Activated CD4-positive, alpha-beta T cell treated with anti-CD3 and anti-CD28 coated beads for 48 hours (primary cell): Measurements from ENCODE around the gene GUCY1A1.

Experiments
- DNase-seq: peaks from one replicate; pipeline ENCODE4 v3.0.0-alpha.2; 2020

Gene GUCY1A1

DNA sequence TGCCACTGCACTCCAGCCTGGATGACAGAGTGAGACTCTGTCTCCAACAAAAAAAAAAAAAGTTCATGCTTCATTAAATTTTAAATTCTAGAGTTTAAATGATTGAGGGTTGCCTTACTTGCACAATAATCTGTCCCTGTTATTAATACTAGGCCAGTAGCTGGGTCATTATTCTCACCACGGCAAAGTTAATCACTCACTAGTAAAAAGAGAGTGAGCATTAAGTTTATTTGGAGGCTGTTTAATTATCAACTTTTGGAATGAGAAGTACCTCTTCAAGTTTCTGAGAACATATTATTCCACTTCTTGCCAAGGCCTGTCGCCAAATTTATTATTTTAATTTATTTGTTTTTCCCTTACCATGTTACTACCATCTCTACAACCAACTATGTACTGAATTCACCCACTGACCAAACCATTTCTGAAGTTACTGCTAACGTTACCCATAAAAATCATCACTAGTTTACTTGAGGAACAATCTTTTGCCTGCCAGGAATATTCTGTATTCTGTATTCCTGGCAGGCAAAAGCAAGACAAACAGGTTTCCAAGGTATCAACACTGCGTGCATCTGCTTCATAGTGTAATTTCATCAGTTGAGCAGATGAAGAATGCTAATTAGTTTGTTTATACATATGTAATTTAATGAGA is 26.5 kb downstream of the GUCY1A1 start:
- DNase-seq: no peak

GRCh38 chr4:155694100-155694785 is 27.6 kb downstream of the GUCY1A1 start:
- DNase-seq: no peak

- DNase-seq: no peak
Observed at GRCh38 chr4:155696226-155696625, 29.6 kb downstream of the GUCY1A1 start.

GRCh38 chr4:155696726-155697125 is 30.1 kb downstream of the GUCY1A1 start:
- no peak for DNase-seq

DNA sequence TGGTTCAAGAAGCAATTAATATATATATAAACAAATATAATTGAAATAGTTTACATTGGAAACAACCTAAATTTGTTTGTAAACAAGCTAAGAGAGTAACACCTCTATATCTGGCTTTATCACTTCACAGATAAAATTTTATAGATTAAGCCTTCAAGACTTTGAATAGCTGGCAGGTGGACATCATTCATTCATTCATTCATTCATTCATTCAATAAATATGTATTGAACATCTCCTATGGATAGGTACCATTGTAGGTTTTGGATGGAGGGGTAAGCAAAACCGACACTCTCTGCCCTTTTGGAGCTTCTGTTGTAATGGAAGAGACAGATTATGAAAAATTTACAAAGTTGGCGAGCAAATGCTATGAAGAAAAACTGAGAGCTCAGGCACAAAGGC is 35.2 kb downstream of the GUCY1A1 start:
- DNase-seq: no peak

DNA sequence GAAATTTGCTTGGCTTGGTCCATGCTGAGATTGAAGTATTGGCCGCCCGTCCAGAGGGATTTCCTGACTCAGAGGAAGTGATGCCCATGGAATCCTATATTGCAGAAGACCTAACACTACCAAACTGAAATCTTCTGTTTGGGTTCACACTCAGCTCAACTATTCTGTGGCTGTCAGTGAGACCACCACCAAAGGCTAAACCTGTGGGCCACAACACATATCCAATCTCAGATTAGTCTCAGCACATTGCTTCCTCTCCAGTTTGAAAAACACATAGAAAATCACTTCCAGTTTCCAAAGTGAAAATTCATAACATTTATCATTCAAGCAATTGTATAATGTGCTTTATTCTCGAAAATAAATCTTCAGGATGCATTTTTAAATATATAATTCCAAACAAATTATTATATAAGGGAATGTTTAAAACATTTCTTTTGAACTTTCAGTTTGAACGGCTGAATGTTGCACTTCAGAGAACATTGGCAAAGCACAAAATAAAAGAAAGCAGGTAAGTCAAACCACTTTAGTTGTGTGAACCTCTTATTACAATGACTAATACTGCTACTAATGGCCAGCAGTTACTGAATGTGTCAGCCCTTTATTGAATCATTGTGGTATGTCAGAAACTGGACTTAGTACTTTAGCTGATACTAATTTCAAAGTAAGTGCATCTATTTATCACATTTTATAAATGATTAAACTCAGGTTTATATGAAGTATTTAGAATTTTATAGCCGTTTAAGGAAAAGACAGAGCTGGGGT is 37.0 kb downstream of the GUCY1A1 start:
- no peak for DNase-seq

DNA sequence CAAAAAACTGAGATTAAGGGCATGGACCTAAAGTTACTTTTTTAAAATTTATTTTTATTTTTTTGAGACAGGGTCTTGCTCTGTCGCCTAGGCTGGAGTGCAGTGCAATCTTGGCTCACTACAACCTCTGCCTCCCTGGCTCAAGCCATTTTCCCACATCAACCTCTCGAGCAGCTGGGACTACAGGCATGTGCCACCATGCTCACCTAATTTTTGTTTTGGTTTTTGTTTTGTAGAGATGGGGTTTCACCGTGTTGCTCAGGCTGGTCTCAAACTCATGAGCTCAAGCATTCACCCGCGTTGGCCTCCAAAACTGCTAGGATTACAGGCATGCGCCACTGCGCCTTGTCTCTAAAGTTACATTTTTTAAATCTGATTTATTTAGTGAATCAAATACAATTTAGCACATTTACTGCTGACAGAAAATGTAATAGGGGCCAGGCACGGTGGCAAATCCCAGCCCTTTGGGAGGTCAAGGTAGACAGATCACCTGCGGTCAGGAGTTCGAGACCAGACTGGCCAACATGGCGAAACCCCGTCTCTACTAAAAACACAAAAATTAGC is 38.3 kb downstream of the GUCY1A1 start:
- no peak for DNase-seq

DNA sequence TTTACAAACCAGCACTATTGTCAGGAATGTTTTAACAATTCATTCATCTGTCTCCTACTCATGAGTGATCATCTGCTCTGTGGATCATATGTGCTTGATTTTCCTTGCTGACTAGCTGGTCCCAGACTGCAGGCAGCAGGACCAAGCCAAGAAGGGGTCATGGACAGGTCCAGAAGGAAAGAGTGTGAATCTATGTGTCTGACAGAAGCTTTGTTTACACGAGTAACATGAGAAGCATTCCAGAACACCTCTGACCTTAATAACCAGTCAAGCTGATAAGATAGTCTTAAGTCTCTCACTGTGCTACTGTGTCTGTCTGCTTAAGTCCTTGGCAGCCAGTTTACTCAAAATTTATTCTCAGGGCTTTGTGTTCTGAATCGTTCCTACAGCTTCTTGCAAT is 39.0 kb downstream of the GUCY1A1 start:
- DNase-seq: no peak

DNA sequence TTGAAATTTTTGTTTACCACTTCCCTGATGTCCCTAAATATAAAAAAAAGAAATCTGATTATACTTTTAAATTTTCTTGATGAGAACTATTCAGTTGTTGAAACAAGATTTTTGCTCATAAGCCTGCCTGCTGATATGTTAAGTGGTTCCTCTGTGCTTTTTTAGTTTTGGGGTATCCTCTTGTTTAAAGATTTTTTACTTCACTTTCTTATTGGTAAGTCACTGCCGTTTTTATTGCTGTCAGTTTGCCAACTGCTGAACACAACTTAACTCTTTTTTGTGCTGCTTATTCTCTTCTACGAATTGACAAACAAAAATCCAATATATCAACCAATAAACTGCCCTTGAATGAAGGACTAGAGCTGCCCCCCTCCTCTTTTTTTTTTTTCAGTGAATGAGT is 39.5 kb downstream of the GUCY1A1 start:
- DNase-seq: no peak

GRCh38 chr4:155707251-155707650 is 40.6 kb downstream of the GUCY1A1 start:
- DNase-seq: no peak

GRCh38 chr4:155708782-155709181 is 42.1 kb downstream of the GUCY1A1 start:
- DNase-seq: no peak

GRCh38 chr4:155709918-155710317 is 43.3 kb downstream of the GUCY1A1 start:
- DNase-seq: no peak

- no peak for DNase-seq
Observed at GRCh38 chr4:155711556-155711955, 44.9 kb downstream of the GUCY1A1 start.

DNA sequence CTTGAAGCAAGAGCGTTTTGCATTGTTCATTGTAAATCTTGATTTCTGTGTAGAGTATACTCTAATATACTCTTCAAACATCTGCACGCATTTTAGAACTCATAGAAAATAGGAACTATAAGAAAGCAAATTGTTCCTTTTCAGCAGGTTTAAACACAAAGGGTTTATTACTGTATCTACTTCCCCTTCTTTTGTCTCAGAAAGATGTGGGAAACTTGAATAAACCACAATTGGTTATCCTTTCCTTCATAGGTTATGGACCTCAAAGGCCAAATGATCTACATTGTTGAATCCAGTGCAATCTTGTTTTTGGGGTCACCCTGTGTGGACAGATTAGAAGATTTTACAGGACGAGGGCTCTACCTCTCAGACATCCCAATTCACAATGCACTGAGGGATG is 46.2 kb downstream of the GUCY1A1 start:
- no peak for DNase-seq

GRCh38 chr4:155713911-155714310 is 47.3 kb downstream of the GUCY1A1 start:
- DNase-seq: no peak

DNA sequence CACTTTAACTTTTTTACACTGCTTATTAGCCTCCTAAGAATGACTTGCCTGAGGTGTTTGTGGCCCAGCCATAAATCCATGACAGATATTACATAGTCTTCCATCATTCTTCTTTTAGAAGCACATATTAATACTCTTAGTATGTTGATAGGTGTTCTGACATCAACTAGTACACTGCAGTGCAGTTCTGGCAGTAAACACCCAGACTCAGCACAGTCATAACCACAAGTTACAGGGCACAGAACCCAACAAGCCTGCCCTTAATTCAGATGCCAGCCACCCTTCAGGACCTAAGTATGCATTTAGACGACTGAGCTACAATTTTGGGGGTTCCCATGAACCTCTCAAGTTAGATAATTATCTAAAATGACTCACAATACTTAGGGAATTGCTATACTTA is 55.7 kb downstream of the GUCY1A1 start:
- no peak for DNase-seq

DNA sequence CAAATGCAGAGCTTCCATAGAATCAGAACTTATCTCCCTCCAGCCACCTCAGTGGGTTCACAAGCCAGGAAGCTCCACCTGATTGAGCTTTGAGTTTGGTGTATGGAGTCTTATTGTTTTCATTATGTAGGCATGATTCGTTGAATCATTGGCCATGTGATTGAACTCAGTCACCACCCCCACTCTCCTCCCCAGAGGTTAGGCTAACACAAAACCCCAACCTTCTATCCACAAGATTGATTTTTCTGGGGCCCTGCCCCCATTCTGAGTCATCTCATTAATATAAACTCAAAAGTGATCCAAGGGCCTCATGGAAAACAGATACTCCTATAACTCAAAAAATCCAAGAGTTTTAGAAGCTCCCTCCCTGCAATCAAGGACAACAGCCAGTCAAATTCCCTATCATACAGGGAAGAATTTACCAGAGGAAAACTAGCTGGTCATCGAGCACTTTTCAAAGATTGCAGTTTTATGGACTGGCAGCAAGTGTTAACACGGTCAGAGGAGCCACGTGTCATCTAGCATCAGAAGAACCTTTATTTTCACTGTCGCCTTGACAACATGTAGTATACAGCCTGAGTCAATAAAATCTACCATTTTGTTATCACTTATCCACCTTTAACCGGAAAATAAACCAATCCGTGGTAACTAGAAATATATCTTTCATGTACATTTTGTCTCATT is 56.3 kb downstream of the GUCY1A1 start:
- peak; percentile 2 for DNase-seq

GRCh38 chr4:155724731-155725130 is 58.1 kb downstream of the GUCY1A1 start:
- no peak for DNase-seq

DNA sequence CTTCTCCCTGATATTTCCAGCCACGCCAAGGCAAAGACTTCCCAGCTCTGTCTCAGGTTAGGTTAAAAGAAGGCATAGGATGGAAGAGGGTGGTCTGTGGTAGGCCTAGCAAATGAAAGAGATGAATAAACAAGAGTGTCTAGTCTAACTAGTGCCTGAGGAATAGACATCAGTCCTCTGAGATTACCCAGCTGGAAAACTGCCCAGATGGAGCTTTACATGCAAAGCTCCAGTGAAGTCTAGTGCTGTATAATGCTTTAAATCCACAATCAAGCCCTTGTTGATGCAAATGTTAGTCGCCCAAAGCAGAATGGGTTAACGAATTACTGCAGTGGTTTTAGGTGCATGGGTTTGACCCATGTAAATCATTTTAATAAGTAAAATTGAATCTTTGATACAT is 67.4 kb downstream of the GUCY1A1 start:
- no peak for DNase-seq

DNA sequence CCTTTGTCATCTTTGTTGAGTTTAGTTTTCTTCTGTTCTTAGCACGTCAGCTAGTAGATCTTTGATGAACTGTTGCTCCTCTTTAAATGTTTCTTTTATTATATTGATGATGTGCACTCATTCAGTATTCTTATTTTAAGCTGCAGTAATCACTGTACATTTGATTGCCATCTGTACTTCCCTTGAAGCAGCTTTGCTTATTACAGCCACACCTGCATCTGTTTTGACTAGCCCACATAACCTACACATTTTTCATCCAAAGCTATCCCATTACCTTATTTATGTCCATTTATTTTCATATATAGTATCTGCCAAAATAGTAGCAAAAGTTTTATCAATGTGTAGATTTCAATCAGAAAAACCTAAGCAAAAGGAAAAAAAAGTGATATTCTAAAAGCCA is 68.3 kb downstream of the GUCY1A1 start:
- no peak for DNase-seq

DNA sequence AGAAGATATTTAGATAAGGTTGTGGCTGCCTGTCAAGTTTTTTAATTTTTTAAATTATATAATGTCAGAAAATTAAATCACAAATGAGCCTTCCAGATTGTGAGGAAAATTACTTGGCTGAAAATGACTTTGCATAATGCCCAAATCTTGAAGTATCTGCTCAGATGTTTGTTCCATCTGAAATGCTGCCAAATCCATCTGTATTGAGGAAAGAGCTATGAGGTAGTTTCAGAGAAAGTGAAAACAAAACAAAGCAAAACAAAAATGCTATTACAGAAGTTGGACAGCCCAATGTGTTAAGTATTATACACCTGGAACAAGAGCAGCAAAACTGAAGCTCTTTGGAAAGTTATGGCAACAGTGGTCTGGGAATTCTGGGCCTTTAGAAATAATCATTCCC is 68.8 kb downstream of the GUCY1A1 start:
- DNase-seq: no peak

- no peak for DNase-seq
Observed at GRCh38 chr4:155738548-155738947, 71.9 kb downstream of the GUCY1A1 start.

DNA sequence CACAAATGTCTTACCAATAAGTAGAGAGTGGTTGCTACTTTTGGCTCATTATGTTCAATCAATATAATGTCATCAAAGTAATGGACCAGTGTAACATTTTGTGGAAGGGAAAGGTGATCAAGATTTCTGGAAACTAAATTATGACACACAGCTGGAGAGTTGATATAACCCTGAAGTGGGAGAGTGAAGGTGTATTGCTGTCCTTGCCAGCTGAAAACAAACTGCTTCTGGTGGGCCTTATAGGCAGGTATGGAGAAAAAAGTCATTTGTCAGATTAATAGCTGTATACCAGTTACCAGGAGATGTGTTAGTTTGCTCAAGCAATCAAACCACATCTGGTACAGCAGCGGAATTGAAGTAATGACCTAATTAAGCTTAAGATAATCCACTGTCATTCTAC is 74.9 kb downstream of the GUCY1A1 start:
- no peak for DNase-seq
